ENCODE measurements around the gene APMAP.

APMAP gene

DNA sequence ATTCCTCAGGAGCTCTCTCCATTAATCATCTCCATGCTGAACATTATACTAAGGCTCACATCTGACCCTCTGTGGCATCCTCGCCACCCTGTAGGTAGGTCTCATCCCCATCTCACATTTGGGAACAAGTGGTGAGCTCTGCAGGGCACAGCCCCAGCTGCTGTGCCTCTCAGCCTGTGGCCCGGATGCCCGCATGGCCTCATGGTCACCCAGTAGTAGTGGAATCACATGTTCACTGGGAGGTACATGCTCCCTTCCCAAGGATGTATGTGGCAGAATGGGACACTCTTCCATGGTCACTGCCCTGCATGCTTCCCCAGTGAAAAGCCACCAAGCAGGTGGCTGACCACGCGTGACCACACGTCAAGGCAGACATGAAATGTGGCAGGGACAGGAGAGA lies 26.3 kb upstream of the APMAP start:
- H3K4me2 ChIP-seq (ENCODE audit: low read length): no peak overlapping the region
- H3K4me1 ChIP-seq (ENCODE audit: insufficient read depth, low read length, severe bottlenecking): no peaks in the 10 kb centered on the region
- H3K36me3 ChIP-seq (ENCODE audit: insufficient read depth, low read length): no peaks in the 10 kb centered on the region
- no peaks in the 10 kb centered on the region for H3K9me3 ChIP-seq (ENCODE audit: low read length)
- no peaks in the 10 kb centered on the region for H3K79me2 ChIP-seq (ENCODE audit: insufficient read depth, low read length)
- no peak overlapping the region for H3K27ac ChIP-seq (ENCODE audit: low read depth, low read length, poor library complexity, severe bottlenecking)
- no peaks in the 10 kb centered on the region for H4K20me1 ChIP-seq (ENCODE audit: insufficient read depth, low read length)
- peaks cover 3% of the 10 kb centered on the region; the same call in 1 of the 2 replicates for H3K27me3 ChIP-seq (ENCODE audit: insufficient read depth, low read length)
- no peaks in the 10 kb centered on the region for H3F3A ChIP-seq (ENCODE audit: insufficient read depth, low read length)
- no peak overlapping the region for H3K9ac ChIP-seq (ENCODE audit: low read length)
- no peak overlapping the region for H2AFZ ChIP-seq (ENCODE audit: low read length)
- H3K9me2 ChIP-seq (ENCODE audit: low read depth, low read length): no peaks in the 10 kb centered on the region
- H3K4me3 ChIP-seq (ENCODE audit: low read depth, low read length, poor library complexity, severe bottlenecking): no peak overlapping the region
- TF ChIP-seq, protein P1, sequence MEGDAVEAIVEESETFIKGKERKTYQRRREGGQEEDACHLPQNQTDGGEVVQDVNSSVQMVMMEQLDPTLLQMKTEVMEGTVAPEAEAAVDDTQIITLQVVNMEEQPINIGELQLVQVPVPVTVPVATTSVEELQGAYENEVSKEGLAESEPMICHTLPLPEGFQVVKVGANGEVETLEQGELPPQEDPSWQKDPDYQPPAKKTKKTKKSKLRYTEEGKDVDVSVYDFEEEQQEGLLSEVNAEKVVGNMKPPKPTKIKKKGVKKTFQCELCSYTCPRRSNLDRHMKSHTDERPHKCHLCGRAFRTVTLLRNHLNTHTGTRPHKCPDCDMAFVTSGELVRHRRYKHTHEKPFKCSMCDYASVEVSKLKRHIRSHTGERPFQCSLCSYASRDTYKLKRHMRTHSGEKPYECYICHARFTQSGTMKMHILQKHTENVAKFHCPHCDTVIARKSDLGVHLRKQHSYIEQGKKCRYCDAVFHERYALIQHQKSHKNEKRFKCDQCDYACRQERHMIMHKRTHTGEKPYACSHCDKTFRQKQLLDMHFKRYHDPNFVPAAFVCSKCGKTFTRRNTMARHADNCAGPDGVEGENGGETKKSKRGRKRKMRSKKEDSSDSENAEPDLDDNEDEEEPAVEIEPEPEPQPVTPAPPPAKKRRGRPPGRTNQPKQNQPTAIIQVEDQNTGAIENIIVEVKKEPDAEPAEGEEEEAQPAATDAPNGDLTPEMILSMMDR (IDR thresholded peaks at IDR 0.05; ENCODE audit: low read length): no peak
- TF ChIP-seq EZH2 (IDR thresholded peaks at IDR 0.05; ENCODE audit: borderline replicate concordance, low read length): no peak

DNA sequence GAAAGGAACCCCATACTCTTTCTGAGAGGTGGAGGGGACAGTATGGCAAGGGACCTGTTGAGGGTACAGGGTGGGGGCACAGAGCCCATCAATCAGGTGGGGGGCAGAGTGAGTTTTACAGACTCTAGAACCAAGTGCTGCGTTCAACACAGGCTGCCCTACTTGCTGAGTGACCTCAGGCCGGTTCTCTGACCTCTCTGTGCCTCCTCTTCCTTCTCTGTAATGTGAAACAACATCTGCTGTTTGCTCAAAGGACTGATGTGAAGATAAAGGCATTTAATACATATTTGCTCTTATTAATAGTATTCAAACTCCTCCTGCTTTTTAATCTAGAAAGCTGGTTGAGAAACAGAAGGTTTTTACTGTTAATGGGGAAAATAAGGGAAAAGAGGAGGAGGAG lies 25.9 kb upstream of the APMAP start:
- H3K36me3 ChIP-seq (ENCODE audit: insufficient read depth, low read length): no peaks in the 10 kb centered on the region
- no peak overlapping the region for H2AFZ ChIP-seq (ENCODE audit: low read length)
- no peak overlapping the region for H3K4me3 ChIP-seq (ENCODE audit: low read depth, low read length, poor library complexity, severe bottlenecking)
- H3F3A ChIP-seq (ENCODE audit: insufficient read depth, low read length): no peaks in the 10 kb centered on the region
- H4K20me1 ChIP-seq (ENCODE audit: insufficient read depth, low read length): no peaks in the 10 kb centered on the region
- H3K79me2 ChIP-seq (ENCODE audit: insufficient read depth, low read length): no peaks in the 10 kb centered on the region
- no peaks in the 10 kb centered on the region for H3K9me3 ChIP-seq (ENCODE audit: low read length)
- no peak overlapping the region for H3K4me2 ChIP-seq (ENCODE audit: low read length)
- H3K4me1 ChIP-seq (ENCODE audit: insufficient read depth, low read length, severe bottlenecking): no peaks in the 10 kb centered on the region
- H3K9ac ChIP-seq (ENCODE audit: low read length): no peak overlapping the region
- no peaks in the 10 kb centered on the region for H3K9me2 ChIP-seq (ENCODE audit: low read depth, low read length)
- no peak overlapping the region for H3K27ac ChIP-seq (ENCODE audit: low read depth, low read length, poor library complexity, severe bottlenecking)
- peaks cover 3% of the 10 kb centered on the region; the same call in 1 of the 2 replicates for H3K27me3 ChIP-seq (ENCODE audit: insufficient read depth, low read length)
- TF ChIP-seq, protein P1 (IDR thresholded peaks at IDR 0.05; ENCODE audit: low read length): no peak
- no peak for TF ChIP-seq EZH2 (IDR thresholded peaks at IDR 0.05; ENCODE audit: borderline replicate concordance, low read length)

DNA sequence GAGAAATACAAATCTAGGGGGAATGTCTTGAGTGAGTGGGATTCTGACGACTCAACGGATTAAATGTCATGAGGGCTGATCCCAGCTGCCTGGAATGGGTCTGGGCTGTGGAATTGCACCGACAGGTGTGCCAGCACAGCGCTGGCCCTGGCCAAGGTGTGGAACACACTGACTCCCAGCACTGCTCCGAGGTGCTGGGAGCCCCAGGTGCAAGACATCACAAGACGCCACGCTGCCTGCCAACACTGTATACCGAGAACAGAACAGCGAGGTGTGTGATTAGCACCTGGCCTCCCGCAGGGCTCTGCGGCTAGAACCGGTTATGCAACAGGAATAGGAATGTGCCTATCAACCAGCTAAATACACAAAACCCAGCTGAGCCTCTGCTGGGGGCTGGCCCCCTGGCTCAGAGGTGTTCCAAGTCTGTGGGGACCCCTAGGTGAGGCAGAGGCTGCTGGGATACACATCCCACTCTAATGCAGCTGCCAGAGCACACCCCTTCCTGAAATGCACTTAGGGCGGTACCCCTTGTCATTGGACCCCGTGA lies 24.8 kb upstream of the APMAP start:
- H3K9me3 ChIP-seq (ENCODE audit: low read length): no peaks in the 10 kb centered on the region
- no peak overlapping the region for H3K9ac ChIP-seq (ENCODE audit: low read length)
- no peaks in the 10 kb centered on the region for H3F3A ChIP-seq (ENCODE audit: insufficient read depth, low read length)
- no peaks in the 10 kb centered on the region for H3K36me3 ChIP-seq (ENCODE audit: insufficient read depth, low read length)
- no peaks in the 10 kb centered on the region for H4K20me1 ChIP-seq (ENCODE audit: insufficient read depth, low read length)
- no peaks in the 10 kb centered on the region for H3K9me2 ChIP-seq (ENCODE audit: low read depth, low read length)
- H3K27me3 ChIP-seq (ENCODE audit: insufficient read depth, low read length): peaks cover 3% of the 10 kb centered on the region; the same call in 1 of the 2 replicates
- H3K4me2 ChIP-seq (ENCODE audit: low read length): no peak overlapping the region
- H3K27ac ChIP-seq (ENCODE audit: low read depth, low read length, poor library complexity, severe bottlenecking): no peak overlapping the region
- H3K4me3 ChIP-seq (ENCODE audit: low read depth, low read length, poor library complexity, severe bottlenecking): no peak overlapping the region
- H2AFZ ChIP-seq (ENCODE audit: low read length): no peak overlapping the region
- no peaks in the 10 kb centered on the region for H3K79me2 ChIP-seq (ENCODE audit: insufficient read depth, low read length)
- TF ChIP-seq EZH2 (IDR thresholded peaks at IDR 0.05; ENCODE audit: borderline replicate concordance, low read length): no peak
- TF ChIP-seq, protein P1 (IDR thresholded peaks at IDR 0.05; ENCODE audit: low read length): no peak
- H3K4me1 ChIP-seq (ENCODE audit: insufficient read depth, low read length, severe bottlenecking): no peaks in the 10 kb centered on the region

Data from OCI-LY1 (cell line).